Endothelial cell of umbilical vein (primary cell): ENCODE data around the gene GTF3C4. TPM values are rescaled to one million over a fixed set of nuclear protein-coding genes. Genes with fewer than 3 reads are reported as not detected.

Experiments
- BruUV-seq: library from RNA; stranded (reverse); fragments of 400-500 nt; replicated peaks from 2 replicates; lab custom pipeline; 2021; lab: Mats Ljungman, UMichigan
- CTCF ChIA-PET: fragments of 300-600, 350-600 bp; sonication (Branson Sonifier 250); formaldehyde crosslinking; loops from one replicate; lab custom pipeline; 2021; ENCODE audit warnings: antibody characterized with exemption, inconsistent platforms; lab: Charles Lee
- POLR2A ChIA-PET: fragments of 300-600, 350-600 bp; sonication (Branson Sonifier 250); formaldehyde crosslinking; loops from one replicate; lab custom pipeline; 2021; ENCODE audit warnings: antibody characterized with exemption, inconsistent platforms; lab: Charles Lee
- DNase-seq: peaks from one replicate; pipeline ENCODE4 v3.0.0-alpha.2; 2011; ENCODE audit warnings: low read depth, low spot score
- FAIRE-seq: peaks from 2 replicates; lab custom pipeline; 2011; peaks lifted over from hg19 to GRCh38; lab: Jason Lieb, UNC
- H2AFZ ChIP-seq: 2 replicates; pipeline ENCODE4 v1.6.0; 2012; ENCODE audit warnings: low read depth, low read length, control low read depth, inconsistent platforms
- H3K27ac ChIP-seq: 2 replicates; pipeline ENCODE4 v1.5.1; 2011; ENCODE audit warnings: low read depth, mild to moderate bottlenecking, control low read depth, low read length, moderate library complexity; ENCODE audit not compliant: insufficient read depth
- H3K27me3 ChIP-seq, 2 experiments: 2 replicates each; pipeline versions ENCODE4 v1.6.0 to v1.6.1; 2011; ENCODE audit warnings: low read length in 2 of 2, mixed read lengths in 1 of 2; ENCODE audit not compliant: control insufficient read depth in 2 of 2, insufficient read depth in 2 of 2
- H3K36me3 ChIP-seq, 2 experiments: 2 replicates in 1 of 2; 3 replicates in 1 of 2; pipeline ENCODE4 v1.5.1; 2011; ENCODE audit warnings: low read length in 2 of 2, mild to moderate bottlenecking in 1 of 2, moderate library complexity in 1 of 2; ENCODE audit not compliant: control insufficient read depth in 2 of 2, insufficient read depth in 2 of 2; ENCODE audit errors: extremely low read depth in 1 of 2
- H3K4me1 ChIP-seq: 3 replicates; pipeline ENCODE4 v1.5.1; 2011; ENCODE audit warnings: mild to moderate bottlenecking, low read length; ENCODE audit not compliant: control insufficient read depth, insufficient read depth; ENCODE audit errors: extremely low read depth
- H3K4me2 ChIP-seq: 2 replicates; pipeline ENCODE4 v1.6.1; 2011; ENCODE audit warnings: low read length, control low read depth, mixed read lengths; ENCODE audit not compliant: insufficient read depth
- H3K4me3 ChIP-seq, 3 experiments: fragments of 200-600 bp in 1 of 3; sonication (generic), shearing (Covaris generic) in 1 of 3; replicated peaks in 1 of 3; 2 replicates each; pipeline ENCODE4 v1.5.1; 2011 to 2016; ENCODE audit warnings: control low read depth in 3 of 3, low read length in 3 of 3, mild to moderate bottlenecking in 2 of 3, inconsistent platforms in 1 of 3, low read depth in 1 of 3, moderate library complexity in 1 of 3; ENCODE audit not compliant: insufficient read depth in 1 of 3
- H3K79me2 ChIP-seq: 2 replicates; pipeline ENCODE4 v1.6.0; 2012; ENCODE audit warnings: low read length, inconsistent platforms; ENCODE audit not compliant: control insufficient read depth, insufficient read depth
- H3K9ac ChIP-seq: replicated peaks from 2 replicates; pipeline ENCODE3; 2011; ENCODE audit warnings: low read length, control low read depth; ENCODE audit not compliant: insufficient read depth; ENCODE audit errors: extremely low read depth
- H3K9me1 ChIP-seq: replicated peaks from 3 replicates; pipeline ENCODE4 v1.6.0; 2011; ENCODE audit warnings: mild to moderate bottlenecking, low read length; ENCODE audit not compliant: control insufficient read depth, insufficient read depth; ENCODE audit errors: extremely low read depth
- H3K9me3 ChIP-seq: replicated peaks from 2 replicates; pipeline ENCODE4 v1.5.1; 2012; ENCODE audit warnings: low read length, inconsistent platforms; ENCODE audit not compliant: control insufficient read depth, insufficient read depth
- H4K20me1 ChIP-seq: replicated peaks from 2 replicates; pipeline ENCODE3; 2011; ENCODE audit warnings: mild to moderate bottlenecking, low read length; ENCODE audit not compliant: control insufficient read depth, insufficient read depth; ENCODE audit errors: extremely low read depth
- EZH2 ChIP-seq: IDR thresholded peaks from 2 replicates; pipeline ENCODE4 v1.6.1; 2012; ENCODE audit warnings: borderline replicate concordance, low read depth, mild to moderate bottlenecking, moderate library complexity, low read length, inconsistent platforms; ENCODE audit not compliant: severe bottlenecking
- FOS ChIP-seq: IDR thresholded peaks from 2 replicates; pipeline ENCODE4 v1.6.1; 2011; ENCODE audit warnings: mild to moderate bottlenecking, low read length, moderate library complexity, borderline replicate concordance; ENCODE audit not compliant: insufficient read depth
- GATA2 ChIP-seq: IDR thresholded peaks from 2 replicates; pipeline ENCODE4 v1.7.0; 2011; ENCODE audit warnings: low read depth, mild to moderate bottlenecking, moderate library complexity, mixed read lengths, low read length; ENCODE audit not compliant: insufficient read length, insufficient read depth
- JUN ChIP-seq: IDR thresholded peaks from 2 replicates; pipeline ENCODE4 v1.6.1; 2011; ENCODE audit warnings: borderline replicate concordance, low read depth; ENCODE audit not compliant: insufficient read length, insufficient read depth
- MAX ChIP-seq: IDR thresholded peaks from 2 replicates; pipeline ENCODE4 v1.6.1; 2011; ENCODE audit not compliant: insufficient read depth, insufficient read length
- MYC ChIP-seq: IDR thresholded peaks from one replicate; pipeline ENCODE4 v1.6.1; 2011; ENCODE audit warnings: mild to moderate bottlenecking, low read depth, low read length
- POLR2A ChIP-seq: IDR thresholded peaks from 2 replicates; pipeline ENCODE4 v1.6.1; 2012; ENCODE audit warnings: low read depth, mild to moderate bottlenecking, control low read depth, low read length
- POLR2AphosphoS5 ChIP-seq: IDR thresholded peaks from 2 replicates; pipeline ENCODE4 v1.6.1; 2012; ENCODE audit warnings: low read depth, mild to moderate bottlenecking, control low read depth, low read length, moderate library complexity; ENCODE audit not compliant: insufficient read depth
- dilution Hi-C: fragments of 300-500 bp; cut with MboI; formaldehyde crosslinking; loops from one replicate; pipeline ENCODE4 v1.15.0; 2019; ENCODE audit warnings: low sequenced_read_pairs; ENCODE audit not compliant: extremely low pct_ligation_motif_present
- intact Hi-C: fragments of 100-400 bp; cut with micrococcal nuclease; formaldehyde crosslinking; loops from one replicate; pipeline ENCODE4 v1.10.0; 2022
- polyA plus RNA-seq, 4 experiments: library from polyadenylated mRNA; depleted of rRNA in 3 of 4; stranded (reverse) in 3 of 4; unstranded in 1 of 4; fragments of >200 nt; gene quantifications; 2 replicates each; pipeline versions ENCODE4 v1.2.1 to v1.2.3, GENCODE V29; 2011 to 2012; ENCODE audit warnings: missing spikeins in 1 of 4
- total RNA-seq: library from RNA; stranded (reverse); gene quantifications from 2 replicates; pipeline ENCODE4 v1.2.3, GENCODE V29; 2021
- TF ChIP-seq, protein P1 (sequence below), 2 donors: IDR thresholded peaks; 1 replicate in 1 of 2; 2 replicates in 1 of 2; pipeline ENCODE4 v1.5.1; 2011; ENCODE audit warnings: low read length in 2 of 2, mild to moderate bottlenecking in 2 of 2, moderate library complexity in 2 of 2, control low read depth in 1 of 2, inconsistent platforms in 1 of 2, low read depth in 1 of 2; ENCODE audit not compliant: insufficient read depth in 1 of 2; ENCODE audit errors: extremely low read depth in 1 of 2

Gene GTF3C4
- total and polyA plus RNA-seq, 2 donors (not counting 3 experiments of a cell fraction or from before 2014, with no cell fraction given): 3.3 to 19.2 TPM

DNA sequence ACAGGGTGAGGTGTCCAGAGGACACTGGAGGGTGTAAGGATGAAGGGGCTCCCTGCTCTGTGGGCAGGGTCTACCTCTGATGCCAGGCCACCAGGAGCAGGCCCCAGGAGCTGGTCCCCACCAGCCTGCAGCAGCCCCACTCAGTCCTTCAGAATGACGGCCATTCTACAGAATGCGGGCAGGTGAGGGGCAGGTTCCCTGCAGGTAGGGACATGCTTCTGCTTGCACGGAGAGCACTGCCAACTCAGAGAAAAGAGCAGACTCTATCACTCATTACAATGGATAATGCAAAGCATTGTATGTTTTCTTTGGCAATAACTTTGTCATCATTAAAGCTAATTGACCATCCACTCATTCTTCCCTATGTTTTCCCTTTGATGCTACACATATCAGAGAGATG lies 39.5 kb upstream of the GTF3C4 start:
- Histone ChIP-seq H3K27me3 (no peaks in the 10 kb centered on the region), H3K79me2 (no peaks in the 10 kb centered on the region), H2AFZ (no peak overlapping the region), H3K4me3 (no peak overlapping the region), H3K36me3 (peaks cover 8 to 15% of the 10 kb centered on the region in 2 experiments), H4K20me1 (peaks cover 3% of the 10 kb centered on the region), H3K27ac (no peak overlapping the region), H3K4me2 (no peak overlapping the region), H3K9me1 (no peaks in the 10 kb centered on the region), H3K4me1 (no peaks in the 10 kb centered on the region), H3K9ac (no peak overlapping the region), H3K9me3 (no peaks in the 10 kb centered on the region)
- TF ChIP-seq, protein P1, sequence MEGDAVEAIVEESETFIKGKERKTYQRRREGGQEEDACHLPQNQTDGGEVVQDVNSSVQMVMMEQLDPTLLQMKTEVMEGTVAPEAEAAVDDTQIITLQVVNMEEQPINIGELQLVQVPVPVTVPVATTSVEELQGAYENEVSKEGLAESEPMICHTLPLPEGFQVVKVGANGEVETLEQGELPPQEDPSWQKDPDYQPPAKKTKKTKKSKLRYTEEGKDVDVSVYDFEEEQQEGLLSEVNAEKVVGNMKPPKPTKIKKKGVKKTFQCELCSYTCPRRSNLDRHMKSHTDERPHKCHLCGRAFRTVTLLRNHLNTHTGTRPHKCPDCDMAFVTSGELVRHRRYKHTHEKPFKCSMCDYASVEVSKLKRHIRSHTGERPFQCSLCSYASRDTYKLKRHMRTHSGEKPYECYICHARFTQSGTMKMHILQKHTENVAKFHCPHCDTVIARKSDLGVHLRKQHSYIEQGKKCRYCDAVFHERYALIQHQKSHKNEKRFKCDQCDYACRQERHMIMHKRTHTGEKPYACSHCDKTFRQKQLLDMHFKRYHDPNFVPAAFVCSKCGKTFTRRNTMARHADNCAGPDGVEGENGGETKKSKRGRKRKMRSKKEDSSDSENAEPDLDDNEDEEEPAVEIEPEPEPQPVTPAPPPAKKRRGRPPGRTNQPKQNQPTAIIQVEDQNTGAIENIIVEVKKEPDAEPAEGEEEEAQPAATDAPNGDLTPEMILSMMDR (IDR thresholded peaks at IDR 0.05; ENCODE audit: extremely low read depth in 1 of 2, insufficient read depth in 1 of 2, low read depth in 1 of 2, low read length in 2 of 2): no peak
- no peak for TF ChIP-seq JUN
- TF ChIP-seq FOS: no peak
- no peak for TF ChIP-seq GATA2
- no peak for TF ChIP-seq EZH2
- ChIA-PET POLR2A (no interaction called here), CTCF (no interaction called here)
- DNase-seq: no peak
- dilution Hi-C loops: no loop called here
- FAIRE-seq: no peak
- no TSS peak for BruUV-seq
- intact Hi-C loops: no loop called here

DNA sequence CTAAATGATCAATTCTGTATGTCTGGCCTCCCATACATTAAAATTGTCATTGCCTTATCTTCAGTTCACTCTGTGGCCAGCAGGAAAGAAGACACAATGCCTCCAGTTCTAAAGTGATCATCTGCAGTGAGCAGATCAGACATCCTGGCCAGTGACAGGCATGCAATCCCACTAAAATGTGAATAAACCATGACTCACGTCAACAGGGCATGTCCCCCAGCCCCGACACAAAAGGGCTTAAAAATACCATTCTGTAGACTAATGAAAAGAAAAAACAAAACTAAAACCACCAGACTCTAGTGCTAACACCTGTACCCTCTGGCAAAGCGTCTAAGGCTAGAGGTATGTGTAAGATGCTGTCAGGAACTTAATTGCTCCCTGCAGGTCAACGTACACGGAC lies 39.0 kb upstream of the GTF3C4 start:
- H3K79me2 ChIP-seq: no peaks in the 10 kb centered on the region
- no peaks in the 10 kb centered on the region for H3K9me3 ChIP-seq
- H2AFZ ChIP-seq: no peak overlapping the region
- intact Hi-C loops (no loop called here), dilution Hi-C loops (no loop called here)
- FAIRE-seq (peak; percentile 63), DNase-seq (no peak)
- BruUV-seq: no TSS peak
- H3K27ac ChIP-seq: no peak overlapping the region
- no peak overlapping the region for H3K9ac ChIP-seq
- TF ChIP-seq EZH2: no peak
- TF ChIP-seq FOS: no peak
- TF ChIP-seq GATA2: no peak
- TF ChIP-seq JUN: no peak
- no peak for TF ChIP-seq POLR2A
- no peak for TF ChIP-seq MYC
- TF ChIP-seq MAX: no peak
- TF ChIP-seq, protein P1 (IDR thresholded peaks at IDR 0.05; ENCODE audit: extremely low read depth in 1 of 2, insufficient read depth in 1 of 2, low read depth in 1 of 2, low read length in 2 of 2): no peak
- TF ChIP-seq POLR2AphosphoS5: no peak
- no peaks in the 10 kb centered on the region for H3K27me3 ChIP-seq
- no peaks in the 10 kb centered on the region for H3K4me1 ChIP-seq
- no peaks in the 10 kb centered on the region for H3K9me1 ChIP-seq
- H3K36me3 ChIP-seq: peaks cover 12 to 15% of the 10 kb centered on the region in 2 experiments
- peaks cover 3% of the 10 kb centered on the region for H4K20me1 ChIP-seq
- ChIA-PET CTCF (no interaction called here), POLR2A (no interaction called here)
- no peak overlapping the region for H3K4me2 ChIP-seq
- no peak overlapping the region for H3K4me3 ChIP-seq
